HepG2 (cell line): ENCODE results near the gene FOXR1. TPM values are rescaled to one million over a fixed set of nuclear protein-coding genes. Genes with fewer than 3 reads are reported as not detected.

Experiments used
- ATF5 ChIP-seq: sonication (generic); formaldehyde crosslinking; IDR thresholded peaks from 2 replicates; pipeline ENCODE4 v1.4.0; 2020; ENCODE audit warnings: mild to moderate bottlenecking, low read depth, missing genetic modification reagents
- CSRNP2 ChIP-seq: sonication (generic); formaldehyde crosslinking; conservative IDR thresholded peaks from 2 replicates; pipeline ENCODE4 v1.8.0; 2022; ENCODE audit warnings: low read depth, missing genetic modification reagents
- FOSL1 ChIP-seq: sonication (generic); formaldehyde crosslinking; IDR thresholded peaks from 2 replicates; pipeline ENCODE4 v1.9.0; 2021; ENCODE audit warnings: missing genetic modification reagents, borderline replicate concordance
- HNRNPK ChIP-seq: fragments of 200-400 bp; formaldehyde crosslinking; IDR thresholded peaks from 2 replicates; pipeline ENCODE4 v1.6.1; 2018; ENCODE audit warnings: low read length, low read depth, moderate library complexity, mild to moderate bottlenecking; ENCODE audit not compliant: poor library complexity, severe bottlenecking
- KDM6A ChIP-seq: IDR thresholded peaks from 2 replicates; pipeline ENCODE4 v1.6.1; 2016; ENCODE audit warnings: low read depth
- MIXL1 ChIP-seq: IDR thresholded peaks from 2 replicates; pipeline ENCODE4 v1.6.1; 2016
- PAWR ChIP-seq: sonication (generic); formaldehyde crosslinking; IDR thresholded peaks from 2 replicates; pipeline ENCODE4 v1.4.0; 2020; ENCODE audit warnings: missing genetic modification reagents, mild to moderate bottlenecking, borderline replicate concordance
- RARG ChIP-seq: sonication (generic); formaldehyde crosslinking; IDR thresholded peaks from 2 replicates; pipeline ENCODE4 v1.4.0; 2020; ENCODE audit warnings: low read depth, mild to moderate bottlenecking, missing genetic modification reagents
- RBFOX2 ChIP-seq: fragments of 200-400 bp; formaldehyde crosslinking; IDR thresholded peaks from 2 replicates; pipeline ENCODE4 v1.6.1; 2017; ENCODE audit warnings: low read depth, mild to moderate bottlenecking, low read length
- RERE ChIP-seq: IDR thresholded peaks from 2 replicates; pipeline ENCODE4 v1.6.1; 2016; ENCODE audit warnings: low read depth, missing genetic modification reagents, missing compliant biosample characterization
- TMF1 ChIP-seq: sonication (generic); formaldehyde crosslinking; IDR thresholded peaks from 2 replicates; pipeline ENCODE4 v1.8.1; 2022; ENCODE audit warnings: low read depth, missing genetic modification reagents
- YEATS2 ChIP-seq: sonication (generic); formaldehyde crosslinking; IDR thresholded peaks from 2 replicates; pipeline ENCODE4 v1.4.0; 2020; ENCODE audit warnings: missing genetic modification reagents, borderline replicate concordance
- ZBTB14 ChIP-seq: sonication (generic); formaldehyde crosslinking; IDR thresholded peaks from 2 replicates; pipeline ENCODE4 v1.4.0; 2020; ENCODE audit warnings: missing genetic modification reagents
- ZC3H4 ChIP-seq: sonication (generic); formaldehyde crosslinking; IDR thresholded peaks from 2 replicates; pipeline ENCODE4 v1.4.0; 2020; ENCODE audit warnings: missing genetic modification reagents, borderline replicate concordance
- ZFP37 ChIP-seq: sonication (generic); formaldehyde crosslinking; IDR thresholded peaks from 2 replicates; pipeline ENCODE4 v1.4.0; 2020; ENCODE audit warnings: missing genetic modification reagents, borderline replicate concordance
- ZFX ChIP-seq: sonication (generic); formaldehyde crosslinking; IDR thresholded peaks from 2 replicates; pipeline ENCODE4 v1.4.0; 2020; ENCODE audit warnings: mild to moderate bottlenecking, low read depth, missing genetic modification reagents, moderate library complexity
- ZNF20 ChIP-seq: sonication (generic); formaldehyde crosslinking; IDR thresholded peaks from 2 replicates; pipeline ENCODE4 v1.4.0; 2020; ENCODE audit warnings: mild to moderate bottlenecking, moderate library complexity, missing genetic modification reagents
- ZNF30 ChIP-seq: sonication (generic); formaldehyde crosslinking; IDR thresholded peaks from 2 replicates; pipeline ENCODE4 v1.5.0; 2020; ENCODE audit warnings: mild to moderate bottlenecking, missing genetic modification reagents
- ZNF414 ChIP-seq: sonication (generic); formaldehyde crosslinking; IDR thresholded peaks from 2 replicates; pipeline ENCODE4 v1.5.0; 2020; ENCODE audit warnings: missing genetic modification reagents
- ZNF556 ChIP-seq: sonication (generic); formaldehyde crosslinking; IDR thresholded peaks from 2 replicates; pipeline ENCODE4 v1.4.0; 2020; ENCODE audit warnings: mild to moderate bottlenecking, missing genetic modification reagents, borderline replicate concordance
- ZNF784 ChIP-seq: sonication (generic); formaldehyde crosslinking; IDR thresholded peaks from 2 replicates; pipeline ENCODE4 v1.5.1; 2020; ENCODE audit warnings: missing genetic modification reagents, mild to moderate bottlenecking, borderline replicate concordance
- polyA plus RNA-seq, 8 experiments: library from polyadenylated mRNA; depleted of rRNA in 3 of 8; stranded (reverse) in 7 of 8; unstranded in 1 of 8; fragments of >200 nt; fragmentation: Illumina TruSeq in 4 of 8; extraction: Trizol in 4 of 8; gene quantifications; 2 replicates each; pipeline versions ENCODE4 v1.2.1 to v1.2.3, GENCODE V29; 2011 to 2016; ENCODE audit warnings: low read depth in 4 of 8, missing spikeins in 1 of 8, mixed read lengths in 1 of 8; ENCODE audit not compliant: insufficient read depth in 1 of 8
- total RNA-seq, 5 experiments: library from RNA; depleted of rRNA; stranded (reverse); fragments of >200 nt; fragmentation: Illumina TruSeq; extraction: Trizol; gene quantifications; 2 replicates each; pipeline ENCODE4 v1.2.3, GENCODE V29; 2016; ENCODE audit warnings: low read depth in 1 of 5

FOXR1 gene
- total and polyA plus RNA-seq, 2 of the 13 experiments (the other 11 are each of a cell fraction or from before 2014, with no cell fraction given), result not detected

GRCh38 chr11:118998388-118998717 is 26.8 kb downstream of the FOXR1 start (continued):
- TF ChIP-seq CSRNP2 (no peak), RBFOX2 (peak; percentile 21), TMF1 (no peak), ZNF784 (no peak; the same call in 1 of the 2 replicates), HNRNPK (peak; percentile 16), ATF5 (CRISPR knock-in tag) (no peak), FOSL1 (CRISPR knock-in tag) (no peak), KDM6A (no peak), PAWR (CRISPR knock-in tag) (0 out of 2 replicates have a peak, but pooled peaks have one; percentile 55), ZFP37 (CRISPR knock-in tag) (no peak), ZNF556 (CRISPR knock-in tag) (no peak), ZBTB14 (no peak), RERE (CRISPR knock-in tag) (no peak), ZNF30 (CRISPR knock-in tag) (no peak), ZNF20 (CRISPR knock-in tag) (no peak), ZC3H4 (CRISPR knock-in tag) (no peak), ZNF414 (CRISPR knock-in tag) (0 out of 2 replicates have a peak, but pooled peaks have one; percentile 2), RARG (no peak), ZFX (no peak), YEATS2 (CRISPR knock-in tag) (no peak), MIXL1 (CRISPR knock-in tag) (no peak)
